ENCODE measurements around the gene POR.
"Not testable (repeated sequence)": the region's sequence is repeated elsewhere in the genome, so short reads cannot be mapped to it uniquely, and the experiment has no call there.

The POR gene

DNA sequence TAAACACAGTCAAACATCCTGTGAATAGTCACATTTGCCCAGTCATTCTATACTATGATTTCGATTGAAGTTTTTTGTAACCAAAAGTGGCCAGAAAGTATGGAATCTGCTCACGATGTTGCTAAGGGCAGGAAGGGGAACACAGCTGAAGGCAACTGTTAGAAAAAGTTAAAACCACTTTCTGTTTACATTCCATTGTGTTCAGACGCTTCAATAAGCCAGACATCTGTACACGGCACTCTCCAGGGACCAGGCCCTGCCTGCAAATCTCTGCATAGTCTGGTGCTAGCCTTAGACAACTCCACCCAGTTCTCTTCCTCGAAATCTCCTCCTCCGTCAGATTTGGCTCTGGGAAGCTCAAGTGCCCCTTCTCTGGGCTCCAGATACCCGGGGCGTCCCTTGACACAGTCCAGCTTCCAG lies 96.5 kb downstream of the POR start:
- Histone ChIP-seq H3K18ac (ENCODE audit: low read length) (no peak overlapping the region), H2BK12ac (ENCODE audit: low read length) (no peak overlapping the region), H3K4ac (ENCODE audit: low read length) (no peak overlapping the region), H2BK120ac (ENCODE audit: low read depth, low read length) (no peak overlapping the region), H3K4me2 (ENCODE audit: insufficient read depth, low read length, poor library complexity, severe bottlenecking) (no peak overlapping the region), H3K79me1 (ENCODE audit: low read depth, low read length) (no peaks in the 10 kb centered on the region), H3K27ac (replicated peaks; ENCODE audit: low read length) (no peak overlapping the region), H3K4me3 (ENCODE audit: low read length in 2 of 2) (no peak overlapping the region), H3K9ac (ENCODE audit: low read depth, low read length, poor library complexity) (no peak overlapping the region), H4K91ac (ENCODE audit: low read depth, low read length, poor library complexity) (no peak overlapping the region), H3K14ac (ENCODE audit: low read length) (no peak overlapping the region), H4K8ac (ENCODE audit: low read depth, low read length) (no peak overlapping the region), H3K36me3 (replicated peaks in 1 of 2; ENCODE audit: control insufficient read depth in 2 of 2, insufficient read depth in 2 of 2, low read length in 2 of 2) (peaks cover 0 to 18% of the 10 kb centered on the region in 2 donors), H2BK5ac (ENCODE audit: low read length) (no peak overlapping the region), H3K4me1 (ENCODE audit: control insufficient read depth in 2 of 2, insufficient read depth in 1 of 2, low read depth in 1 of 2, low read length in 2 of 2) (no peaks in the 10 kb centered on the region), H3K9me3 (replicated peaks in 1 of 2; ENCODE audit: control insufficient read depth in 2 of 2, insufficient read depth in 1 of 2, low read depth in 1 of 2, low read length in 2 of 2) (no peaks in the 10 kb centered on the region), H2AFZ (ENCODE audit: low read length) (no peak overlapping the region), H2BK15ac (ENCODE audit: low read length) (no peak overlapping the region), H3K27me3 (ENCODE audit: control insufficient read depth in 3 of 3, insufficient read depth in 3 of 3, low read depth in 1 of 3, low read length in 3 of 3) (no peaks in the 10 kb centered on the region), H2AK5ac (ENCODE audit: low read depth, low read length) (no peak overlapping the region), H3K23ac (ENCODE audit: low read depth, low read length, poor library complexity) (no peak overlapping the region)
- no peak for DNase-seq (ENCODE audit: low spot score)
- no CpG with 5 or more reads among the region's 8 CpGs for WGBS, 2 donors (ENCODE audit: extremely low coverage in 2 of 2, insufficient read length in 2 of 2, insufficient replicate concordance in 1 of 2)

DNA sequence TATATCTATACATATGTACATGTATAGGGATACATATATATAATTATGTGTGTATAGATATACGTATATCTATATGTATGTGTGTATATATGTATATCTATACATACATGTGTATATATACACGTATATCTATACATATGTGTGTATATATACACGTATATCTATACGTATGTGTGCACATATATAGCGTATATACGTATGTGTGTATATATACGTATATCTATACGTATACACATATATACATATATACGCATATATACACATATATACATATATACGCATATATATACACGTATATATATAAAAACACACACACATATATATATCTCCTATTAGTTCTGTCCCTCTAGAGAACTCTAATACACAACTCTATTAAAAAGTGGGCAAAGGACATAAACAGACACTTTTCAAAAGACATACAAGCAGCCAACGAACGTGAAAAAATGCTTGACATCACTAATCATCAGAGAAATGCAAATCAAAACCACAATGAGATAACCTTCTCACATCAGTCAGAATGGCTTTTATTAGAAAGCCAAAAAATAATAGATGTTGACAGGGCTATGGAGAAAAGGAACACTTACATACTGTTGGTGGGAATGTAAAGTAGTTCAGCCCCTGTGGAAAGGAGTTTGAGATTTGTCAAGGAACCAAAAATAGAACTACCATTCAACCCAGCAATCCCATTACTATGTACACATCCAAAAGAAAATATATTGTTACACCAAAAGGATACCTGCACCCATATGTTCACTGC lies 101.4 kb downstream of the POR start:
- Histone ChIP-seq H3K9me3 (replicated peaks in 1 of 2; ENCODE audit: control insufficient read depth in 2 of 2, insufficient read depth in 1 of 2, low read depth in 1 of 2, low read length in 2 of 2) (no peaks in the 10 kb centered on the region), H3K27ac (replicated peaks; ENCODE audit: low read length) (no peak overlapping the region), H2BK15ac (ENCODE audit: low read length) (no peak overlapping the region), H2BK5ac (ENCODE audit: low read length) (no peak overlapping the region), H3K9ac (ENCODE audit: low read depth, low read length, poor library complexity) (no peak overlapping the region), H3K27me3 (ENCODE audit: control insufficient read depth in 3 of 3, insufficient read depth in 3 of 3, low read depth in 1 of 3, low read length in 3 of 3) (no peaks in the 10 kb centered on the region), H2AFZ (ENCODE audit: low read length) (no peak overlapping the region), H3K79me1 (ENCODE audit: low read depth, low read length) (no peaks in the 10 kb centered on the region), H4K8ac (ENCODE audit: low read depth, low read length) (no peak overlapping the region), H3K14ac (ENCODE audit: low read length) (no peak overlapping the region), H2BK120ac (ENCODE audit: low read depth, low read length) (no peak overlapping the region), H2BK12ac (ENCODE audit: low read length) (no peak overlapping the region), H2AK5ac (ENCODE audit: low read depth, low read length) (no peak overlapping the region), H3K4me1 (ENCODE audit: control insufficient read depth in 2 of 2, insufficient read depth in 1 of 2, low read depth in 1 of 2, low read length in 2 of 2) (no peaks in the 10 kb centered on the region), H3K4me2 (ENCODE audit: insufficient read depth, low read length, poor library complexity, severe bottlenecking) (no peak overlapping the region), H3K18ac (ENCODE audit: low read length) (no peak overlapping the region), H3K23ac (ENCODE audit: low read depth, low read length, poor library complexity) (no peak overlapping the region), H3K36me3 (replicated peaks in 1 of 2; ENCODE audit: control insufficient read depth in 2 of 2, insufficient read depth in 2 of 2, low read length in 2 of 2) (peaks cover 6 to 31% of the 10 kb centered on the region in 2 donors), H4K91ac (ENCODE audit: low read depth, low read length, poor library complexity) (no peak overlapping the region), H3K4ac (ENCODE audit: low read length) (no peak overlapping the region), H3K4me3 (ENCODE audit: low read length in 2 of 2) (no peak overlapping the region)
- 100% methylated on average over 1 to 2 of the region's 13 CpGs for WGBS, 2 donors (ENCODE audit: extremely low coverage in 2 of 2, insufficient read length in 2 of 2, insufficient replicate concordance in 1 of 2)
- no peak for DNase-seq (ENCODE audit: low spot score)

DNA sequence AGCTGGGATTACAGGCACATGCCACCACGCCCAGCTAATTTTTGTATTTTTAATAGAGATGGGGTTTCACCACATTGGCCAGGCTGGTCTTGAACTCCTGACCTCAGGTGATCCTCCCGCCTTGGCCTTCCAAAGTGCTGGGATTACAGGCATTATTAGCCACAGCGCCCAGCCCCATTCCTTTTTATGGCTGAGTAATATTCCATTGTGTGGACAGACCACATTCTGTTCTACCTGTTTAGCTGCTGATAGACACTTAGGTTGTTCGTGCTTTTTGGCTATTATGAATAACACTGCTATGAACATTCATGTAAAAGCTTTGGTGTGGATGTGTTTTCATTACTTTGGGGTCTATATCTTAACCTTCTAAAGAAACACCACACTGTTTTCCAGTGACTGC lies 103.6 kb downstream of the POR start:
- not testable (repeated sequence) for DNase-seq (ENCODE audit: low spot score); H3K79me1 ChIP-seq (ENCODE audit: low read depth, low read length); H2BK5ac ChIP-seq (ENCODE audit: low read length); H3K9ac ChIP-seq (ENCODE audit: low read depth, low read length, poor library complexity); H2BK120ac ChIP-seq (ENCODE audit: low read depth, low read length); H3K9me3 ChIP-seq (replicated peaks in 1 of 2; ENCODE audit: control insufficient read depth in 2 of 2, insufficient read depth in 1 of 2, low read depth in 1 of 2, low read length in 2 of 2); H3K14ac ChIP-seq (ENCODE audit: low read length); H3K4me2 ChIP-seq (ENCODE audit: insufficient read depth, low read length, poor library complexity, severe bottlenecking); H4K8ac ChIP-seq (ENCODE audit: low read depth, low read length); H3K27me3 ChIP-seq (ENCODE audit: control insufficient read depth in 3 of 3, insufficient read depth in 3 of 3, low read depth in 1 of 3, low read length in 3 of 3); H3K4ac ChIP-seq (ENCODE audit: low read length); H2BK12ac ChIP-seq (ENCODE audit: low read length); H3K4me3 ChIP-seq (ENCODE audit: low read length in 2 of 2); H4K91ac ChIP-seq (ENCODE audit: low read depth, low read length, poor library complexity); H2AK5ac ChIP-seq (ENCODE audit: low read depth, low read length); H3K23ac ChIP-seq (ENCODE audit: low read depth, low read length, poor library complexity); H2BK15ac ChIP-seq (ENCODE audit: low read length); H3K27ac ChIP-seq (replicated peaks; ENCODE audit: low read length); H3K18ac ChIP-seq (ENCODE audit: low read length); H2AFZ ChIP-seq (ENCODE audit: low read length); H3K4me1 ChIP-seq (ENCODE audit: control insufficient read depth in 2 of 2, insufficient read depth in 1 of 2, low read depth in 1 of 2, low read length in 2 of 2)
- WGBS, 2 donors (ENCODE audit: extremely low coverage in 2 of 2, insufficient read length in 2 of 2, insufficient replicate concordance in 1 of 2), result no CpG with 5 or more reads among the region's 4 CpGs
- H3K36me3 ChIP-seq (replicated peaks in 1 of 2; ENCODE audit: control insufficient read depth in 2 of 2, insufficient read depth in 2 of 2, low read length in 2 of 2), result peaks cover 8 to 40% of the 10 kb centered on the region in 2 donors

DNA sequence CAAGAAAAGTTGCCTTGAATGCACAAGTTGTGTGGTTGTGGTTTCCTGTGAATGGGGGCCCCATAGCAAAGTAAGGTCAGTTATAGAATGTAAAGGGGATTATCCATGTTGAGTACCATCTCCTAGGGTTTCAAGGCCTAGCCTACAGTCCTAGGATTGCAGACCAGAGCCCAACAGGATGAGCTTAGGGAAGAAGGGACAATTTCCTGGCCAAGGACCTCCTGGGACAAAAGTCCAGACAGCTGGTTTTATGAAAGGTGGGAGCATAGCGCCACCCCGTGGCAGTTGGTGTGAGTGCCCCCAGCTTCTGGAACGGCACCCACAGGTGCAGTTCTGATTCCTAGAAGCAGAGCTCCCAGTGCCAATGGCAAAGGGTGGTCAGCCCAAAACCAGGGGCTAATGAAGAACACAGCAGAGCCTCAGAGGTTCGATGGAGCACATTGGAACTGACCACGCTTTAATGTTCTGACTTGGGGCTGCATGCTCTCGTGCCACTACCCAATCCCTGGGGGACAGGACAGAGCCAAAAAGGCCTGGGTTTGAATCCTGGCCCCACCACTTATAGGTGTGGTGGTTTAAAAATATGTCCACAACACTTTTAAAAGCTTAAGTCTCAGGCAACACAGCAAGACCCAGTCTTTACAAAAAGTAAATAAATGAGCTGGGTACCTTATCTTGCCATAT lies 105.2 kb downstream of the POR start:
- WGBS, 2 donors (ENCODE audit: extremely low coverage in 2 of 2, insufficient read length in 2 of 2, insufficient replicate concordance in 1 of 2), result no CpG with 5 or more reads among the region's 6 CpGs
- no peak overlapping the region for H2BK15ac ChIP-seq (ENCODE audit: low read length)
- H2AFZ ChIP-seq (ENCODE audit: low read length), result no peak overlapping the region
- no peaks in the 10 kb centered on the region for H3K27me3 ChIP-seq (ENCODE audit: control insufficient read depth in 3 of 3, insufficient read depth in 3 of 3, low read depth in 1 of 3, low read length in 3 of 3)
- no peak overlapping the region for H3K27ac ChIP-seq (replicated peaks; ENCODE audit: low read length)
- no peaks in the 10 kb centered on the region for H3K79me1 ChIP-seq (ENCODE audit: low read depth, low read length)
- H3K36me3 ChIP-seq (replicated peaks in 1 of 2; ENCODE audit: control insufficient read depth in 2 of 2, insufficient read depth in 2 of 2, low read length in 2 of 2), result peaks cover 8 to 47% of the 10 kb centered on the region in 2 donors
- no peaks in the 10 kb centered on the region for H3K9me3 ChIP-seq (replicated peaks in 1 of 2; ENCODE audit: control insufficient read depth in 2 of 2, insufficient read depth in 1 of 2, low read depth in 1 of 2, low read length in 2 of 2)
- H3K4me3 ChIP-seq (ENCODE audit: low read length in 2 of 2), result no peak overlapping the region
- peaks cover 0 to 2% of the 10 kb centered on the region in 2 donors for H3K4me1 ChIP-seq (ENCODE audit: control insufficient read depth in 2 of 2, insufficient read depth in 1 of 2, low read depth in 1 of 2, low read length in 2 of 2)
- no peak overlapping the region for H2BK5ac ChIP-seq (ENCODE audit: low read length)
- no peak overlapping the region for H3K14ac ChIP-seq (ENCODE audit: low read length)
- peak; percentile 73 for DNase-seq (ENCODE audit: low spot score)
- H2BK12ac ChIP-seq (ENCODE audit: low read length), result no peak overlapping the region
- H3K23ac ChIP-seq (ENCODE audit: low read depth, low read length, poor library complexity), result no peak overlapping the region
- H3K4me2 ChIP-seq (ENCODE audit: insufficient read depth, low read length, poor library complexity, severe bottlenecking), result no peak overlapping the region
- no peak overlapping the region for H2AK5ac ChIP-seq (ENCODE audit: low read depth, low read length)
- no peak overlapping the region for H3K18ac ChIP-seq (ENCODE audit: low read length)
- no peak overlapping the region for H2BK120ac ChIP-seq (ENCODE audit: low read depth, low read length)
- H3K4ac ChIP-seq (ENCODE audit: low read length), result no peak overlapping the region
- H4K91ac ChIP-seq (ENCODE audit: low read depth, low read length, poor library complexity), result no peak overlapping the region
- H4K8ac ChIP-seq (ENCODE audit: low read depth, low read length), result no peak overlapping the region
- no peak overlapping the region for H3K9ac ChIP-seq (ENCODE audit: low read depth, low read length, poor library complexity)

Data from neuronal stem cell (in vitro differentiated cells).